ENCODE measurements around the gene C10orf143.

Gene C10orf143

GRCh38 chr10:130080461-130080814 lies 30.2 kb downstream of the C10orf143 start:
- no peaks in the 10 kb centered on the region for H3K4me1 Mint-ChIP-seq (ENCODE audit: low read depth)
- peaks cover 35% of the 10 kb centered on the region for H3K36me3 Mint-ChIP-seq (ENCODE audit: low read depth)
- H3K9me3 Mint-ChIP-seq, result peaks cover 4% of the 10 kb centered on the region
- DNase-seq, result no peak
- no peaks in the 10 kb centered on the region for H3K27me3 Mint-ChIP-seq
- no peak overlapping the region for H3K27ac Mint-ChIP-seq
- no peak overlapping the region for H3K4me3 Mint-ChIP-seq

DNA sequence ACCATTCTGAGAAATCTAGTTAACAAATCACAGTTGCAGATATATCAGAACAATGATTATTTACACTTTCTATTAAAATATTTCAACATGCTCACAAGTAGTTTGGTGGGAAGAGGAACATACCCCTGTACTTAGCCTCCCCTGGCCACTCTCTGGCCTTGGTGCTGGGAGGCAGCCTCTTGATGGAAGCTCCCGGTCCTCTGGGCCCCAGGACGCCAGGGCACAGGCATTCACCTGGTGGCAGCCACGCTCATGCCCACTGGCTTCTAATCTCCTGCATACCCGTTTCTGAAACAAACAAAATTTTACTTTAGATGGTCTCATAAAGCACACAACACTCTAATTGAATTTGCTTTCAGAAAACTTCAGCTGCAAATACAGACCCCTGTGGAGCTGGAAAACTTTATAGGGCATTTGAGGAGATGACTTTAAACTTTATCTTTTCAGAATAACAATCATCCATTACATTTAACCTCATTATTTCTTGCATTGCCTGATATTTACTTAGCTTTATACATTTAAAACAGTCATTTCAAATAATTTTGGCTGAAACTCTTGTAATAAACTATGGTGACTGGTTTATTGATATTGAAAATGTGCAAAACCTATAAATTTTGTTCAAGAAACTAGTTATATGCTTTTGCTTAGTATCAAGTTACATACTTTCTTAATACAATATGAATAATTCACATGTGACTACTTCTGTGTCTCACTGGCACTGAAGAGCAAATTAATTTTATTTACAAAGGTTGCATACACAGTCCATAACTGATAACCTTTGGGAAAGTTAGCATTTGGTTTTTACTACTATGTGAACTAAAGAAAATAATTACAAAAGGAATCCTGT lies 30.8 kb downstream of the C10orf143 start:
- Mint-ChIP-seq H3K4me3 (no peak overlapping the region), H3K9me3 (peaks cover 4% of the 10 kb centered on the region), H3K27me3 (no peaks in the 10 kb centered on the region), H3K36me3 (ENCODE audit: low read depth) (peaks cover 39% of the 10 kb centered on the region), H3K4me1 (ENCODE audit: low read depth) (no peaks in the 10 kb centered on the region), H3K27ac (no peak overlapping the region)
- no peak for DNase-seq

GRCh38 chr10:130078120-130078519 lies 32.5 kb downstream of the C10orf143 start:
- Mint-ChIP-seq H3K36me3 (ENCODE audit: low read depth) (peaks cover 56% of the 10 kb centered on the region), H3K27ac (no peak overlapping the region), H3K27me3 (no peaks in the 10 kb centered on the region), H3K9me3 (no peaks in the 10 kb centered on the region), H3K4me3 (no peak overlapping the region), H3K4me1 (ENCODE audit: low read depth) (no peaks in the 10 kb centered on the region)
- DNase-seq, result no peak

DNA sequence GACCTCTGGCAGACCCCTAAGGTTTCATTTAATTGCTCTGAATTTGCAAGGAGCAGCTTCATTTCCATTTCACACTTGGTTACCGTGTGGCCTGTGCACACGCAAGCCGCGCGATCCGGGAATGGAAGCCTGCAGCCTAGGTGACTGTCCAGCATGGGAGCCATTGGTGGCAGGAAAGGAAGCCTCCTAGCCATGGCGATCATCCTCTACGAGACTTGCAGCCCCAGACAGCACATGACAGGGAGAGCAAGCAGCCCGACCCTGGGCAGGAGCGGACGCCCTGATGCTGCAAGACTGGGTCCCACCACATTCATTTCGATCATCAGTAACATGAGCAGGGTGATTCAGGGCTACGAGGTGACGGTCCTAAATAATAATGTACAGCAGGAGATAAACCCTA lies 33.9 kb downstream of the C10orf143 start:
- Mint-ChIP-seq H3K27ac (no peak overlapping the region), H3K4me1 (ENCODE audit: low read depth) (no peaks in the 10 kb centered on the region), H3K9me3 (peaks cover 9% of the 10 kb centered on the region), H3K36me3 (ENCODE audit: low read depth) (peaks cover 64% of the 10 kb centered on the region), H3K4me3 (no peak overlapping the region), H3K27me3 (no peaks in the 10 kb centered on the region)
- DNase-seq, result no peak

DNA sequence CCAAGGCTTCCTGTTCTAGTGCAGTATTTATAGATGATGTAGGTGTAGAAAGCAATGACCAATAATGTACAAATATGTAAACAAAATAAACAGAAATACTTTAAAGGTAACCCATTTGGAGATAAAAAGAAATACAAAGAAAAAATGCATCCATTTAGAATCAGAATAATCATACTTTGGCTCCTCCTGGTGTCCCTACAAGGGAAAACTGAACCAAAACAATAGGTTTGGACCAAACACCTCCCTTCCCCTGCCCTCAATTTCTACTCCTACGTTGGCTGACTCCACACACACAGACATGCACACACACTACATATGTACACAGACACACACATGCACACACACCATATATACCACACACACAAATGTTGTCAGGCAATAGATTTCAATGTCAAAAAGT lies 36.0 kb downstream of the C10orf143 start:
- H3K27ac Mint-ChIP-seq, result no peak overlapping the region
- H3K4me1 Mint-ChIP-seq (ENCODE audit: low read depth), result no peaks in the 10 kb centered on the region
- H3K4me3 Mint-ChIP-seq, result no peak overlapping the region
- H3K27me3 Mint-ChIP-seq, result no peaks in the 10 kb centered on the region
- peaks cover 9% of the 10 kb centered on the region for H3K9me3 Mint-ChIP-seq
- DNase-seq, result no peak
- H3K36me3 Mint-ChIP-seq (ENCODE audit: low read depth), result peaks cover 64% of the 10 kb centered on the region

- Mint-ChIP-seq H3K4me1 (ENCODE audit: low read depth) (no peaks in the 10 kb centered on the region), H3K27ac (no peak overlapping the region), H3K4me3 (no peak overlapping the region), H3K36me3 (ENCODE audit: low read depth) (peaks cover 56% of the 10 kb centered on the region), H3K27me3 (no peaks in the 10 kb centered on the region), H3K9me3 (peaks cover 9% of the 10 kb centered on the region)
- no peak for DNase-seq
These were observed 36.7 kb downstream of the C10orf143 start for GRCh38 chr10:130073912-130074311.

GRCh38 chr10:130072247-130072646 lies 38.4 kb downstream of the C10orf143 start:
- Mint-ChIP-seq H3K27ac (no peak overlapping the region), H3K9me3 (peaks cover 9% of the 10 kb centered on the region), H3K4me3 (no peak overlapping the region), H3K27me3 (no peaks in the 10 kb centered on the region), H3K36me3 (ENCODE audit: low read depth) (peaks cover 55% of the 10 kb centered on the region), H3K4me1 (ENCODE audit: low read depth) (no peaks in the 10 kb centered on the region)
- no peak for DNase-seq

- Mint-ChIP-seq H3K9me3 (peaks cover 7% of the 10 kb centered on the region), H3K27ac (no peak overlapping the region), H3K4me3 (no peak overlapping the region), H3K27me3 (no peaks in the 10 kb centered on the region), H3K36me3 (ENCODE audit: low read depth) (peaks cover 35% of the 10 kb centered on the region), H3K4me1 (ENCODE audit: low read depth) (no peaks in the 10 kb centered on the region)
- no peak for DNase-seq
These were observed 42.7 kb downstream of the C10orf143 start for GRCh38 chr10:130067893-130068292.

- DNase-seq, result no peak
- Mint-ChIP-seq H3K27me3 (no peaks in the 10 kb centered on the region), H3K9me3 (no peaks in the 10 kb centered on the region), H3K4me3 (no peak overlapping the region), H3K4me1 (ENCODE audit: low read depth) (no peaks in the 10 kb centered on the region), H3K36me3 (ENCODE audit: low read depth) (peaks cover 28% of the 10 kb centered on the region), H3K27ac (no peak overlapping the region)
These were observed 43.9 kb downstream of the C10orf143 start for GRCh38 chr10:130066743-130067142.

GRCh38 chr10:130065251-130065650 lies 45.4 kb downstream of the C10orf143 start:
- peaks cover 28% of the 10 kb centered on the region for H3K36me3 Mint-ChIP-seq (ENCODE audit: low read depth)
- H3K9me3 Mint-ChIP-seq, result no peaks in the 10 kb centered on the region
- H3K27ac Mint-ChIP-seq, result no peak overlapping the region
- no peak overlapping the region for H3K4me3 Mint-ChIP-seq
- no peaks in the 10 kb centered on the region for H3K4me1 Mint-ChIP-seq (ENCODE audit: low read depth)
- no peak for DNase-seq
- H3K27me3 Mint-ChIP-seq, result no peaks in the 10 kb centered on the region

DNA sequence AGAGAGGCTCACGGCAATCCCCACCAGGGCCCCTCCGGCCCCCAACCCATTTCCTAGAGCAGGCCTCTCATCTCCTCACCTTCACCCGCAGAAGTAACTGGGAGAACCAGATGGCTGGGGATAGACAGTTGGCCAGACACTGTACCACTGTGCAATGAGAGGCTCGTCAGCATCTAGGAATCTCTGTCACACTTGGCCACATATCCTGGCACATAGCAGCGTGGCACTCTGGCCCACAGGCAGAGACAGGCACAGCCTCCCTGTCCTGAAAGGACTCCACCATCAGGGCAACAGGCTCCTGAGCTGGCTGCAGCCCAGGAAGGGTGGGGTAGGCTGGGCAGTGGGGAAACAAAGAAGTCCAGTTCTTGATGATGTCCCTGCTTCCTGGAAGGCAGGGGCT lies 45.8 kb downstream of the C10orf143 start:
- no peak for DNase-seq
- no peak overlapping the region for H3K4me3 Mint-ChIP-seq
- H3K27ac Mint-ChIP-seq, result no peak overlapping the region
- H3K4me1 Mint-ChIP-seq (ENCODE audit: low read depth), result no peaks in the 10 kb centered on the region
- H3K27me3 Mint-ChIP-seq, result no peaks in the 10 kb centered on the region
- no peaks in the 10 kb centered on the region for H3K9me3 Mint-ChIP-seq
- peaks cover 28% of the 10 kb centered on the region for H3K36me3 Mint-ChIP-seq (ENCODE audit: low read depth)

DNA sequence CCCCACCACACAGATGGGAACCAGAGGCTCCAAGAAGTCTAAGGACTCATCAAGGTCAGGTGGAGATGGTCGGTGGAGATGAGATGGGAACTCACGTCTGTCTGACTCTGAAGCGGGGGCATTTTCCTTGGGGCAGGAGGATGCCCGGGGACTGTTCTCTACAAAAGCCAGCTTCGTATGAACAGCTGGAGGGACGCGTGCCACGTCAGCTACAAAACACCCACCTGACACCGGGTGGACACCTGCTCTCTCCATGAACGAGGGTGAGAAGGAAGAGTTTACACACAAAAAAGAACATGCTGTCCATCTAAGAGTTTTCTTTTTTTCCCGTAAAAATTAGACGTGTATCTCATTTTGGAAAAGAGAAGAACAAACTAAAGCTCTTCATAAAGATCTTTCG lies 47.7 kb downstream of the C10orf143 start:
- Mint-ChIP-seq H3K36me3 (ENCODE audit: low read depth) (peaks cover 28% of the 10 kb centered on the region), H3K27me3 (no peaks in the 10 kb centered on the region), H3K4me1 (ENCODE audit: low read depth) (no peaks in the 10 kb centered on the region), H3K9me3 (no peaks in the 10 kb centered on the region), H3K4me3 (no peak overlapping the region), H3K27ac (no peak overlapping the region)
- DNase-seq, result no peak

DNA sequence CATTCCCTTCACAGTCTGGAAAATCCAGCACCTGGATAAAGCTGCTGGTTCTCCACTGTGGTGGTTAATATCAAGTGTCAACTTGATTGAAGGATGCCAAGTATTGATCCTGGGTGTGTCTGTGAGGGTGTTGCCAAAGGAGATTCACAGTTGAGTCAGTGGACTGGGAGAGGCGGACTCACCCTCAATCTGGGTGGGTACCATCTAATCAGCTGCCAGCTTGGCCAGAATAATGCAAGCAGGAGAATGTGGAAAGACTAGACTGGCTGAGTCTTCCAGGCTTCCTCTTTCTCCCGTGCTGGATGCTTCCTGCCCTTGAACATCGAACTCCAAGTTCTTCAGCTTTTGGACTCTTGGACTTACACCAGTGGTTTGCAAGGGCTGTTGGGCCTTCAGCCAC lies 48.4 kb downstream of the C10orf143 start:
- H3K4me1 Mint-ChIP-seq (ENCODE audit: low read depth), result no peaks in the 10 kb centered on the region
- peaks cover under 1% of the 10 kb centered on the region for H3K9me3 Mint-ChIP-seq
- H3K36me3 Mint-ChIP-seq (ENCODE audit: low read depth), result peaks cover 22% of the 10 kb centered on the region
- no peaks in the 10 kb centered on the region for H3K27me3 Mint-ChIP-seq
- no peak overlapping the region for H3K4me3 Mint-ChIP-seq
- no peak overlapping the region for H3K27ac Mint-ChIP-seq
- DNase-seq, result no peak

GRCh38 chr10:130061760-130062159 lies 48.9 kb downstream of the C10orf143 start:
- H3K36me3 Mint-ChIP-seq (ENCODE audit: low read depth), result peaks cover 20% of the 10 kb centered on the region
- no peak for DNase-seq
- H3K4me1 Mint-ChIP-seq (ENCODE audit: low read depth), result no peaks in the 10 kb centered on the region
- H3K27ac Mint-ChIP-seq, result no peak overlapping the region
- H3K4me3 Mint-ChIP-seq, result no peak overlapping the region
- H3K27me3 Mint-ChIP-seq, result no peaks in the 10 kb centered on the region
- H3K9me3 Mint-ChIP-seq, result peaks cover 2% of the 10 kb centered on the region

- DNase-seq, result no peak
- no peak overlapping the region for H3K27ac Mint-ChIP-seq
- peaks cover 2% of the 10 kb centered on the region for H3K9me3 Mint-ChIP-seq
- H3K4me1 Mint-ChIP-seq (ENCODE audit: low read depth), result no peaks in the 10 kb centered on the region
- H3K4me3 Mint-ChIP-seq, result no peak overlapping the region
- peaks cover 1% of the 10 kb centered on the region for H3K36me3 Mint-ChIP-seq (ENCODE audit: low read depth)
- no peaks in the 10 kb centered on the region for H3K27me3 Mint-ChIP-seq
These were observed 56.6 kb downstream of the C10orf143 start for GRCh38 chr10:130054021-130054420.

- peaks cover 2% of the 10 kb centered on the region for H3K9me3 Mint-ChIP-seq
- H3K36me3 Mint-ChIP-seq (ENCODE audit: low read depth), result peaks cover 1% of the 10 kb centered on the region
- no peak overlapping the region for H3K27ac Mint-ChIP-seq
- no peak for DNase-seq
- no peak overlapping the region for H3K4me3 Mint-ChIP-seq
- no peaks in the 10 kb centered on the region for H3K4me1 Mint-ChIP-seq (ENCODE audit: low read depth)
- H3K27me3 Mint-ChIP-seq, result no peaks in the 10 kb centered on the region
These were observed 57.1 kb downstream of the C10orf143 start for GRCh38 chr10:130053561-130053960.
